GM13976 (cell line): ENCODE measurements around the gene SCYL2.
"Not testable (repeated sequence)": the region's sequence is repeated elsewhere in the genome, so short reads cannot be mapped to it uniquely, and the experiment has no call there.

Experiments
- DNase-seq: peaks from one replicate; pipeline ENCODE4 v3.0.0; 2012; ENCODE audit warnings: low spot score
- CTCF ChIP-seq: IDR thresholded peaks from 2 replicates; pipeline ENCODE4 v1.5.1; 2012; ENCODE audit warnings: borderline replicate concordance, mild to moderate bottlenecking; ENCODE audit not compliant: insufficient read depth; ENCODE audit errors: extremely low read depth, missing control alignments, control extremely low read depth
- in situ Hi-C: fragments of 300-500 bp; cut with MboI; formaldehyde crosslinking; loops from one replicate; pipeline ENCODE4 v1.12.0; 2022; ENCODE audit warnings: low sequenced_read_pairs, mixed read lengths, inconsistent platforms; ENCODE audit not compliant: unreplicated experiment

Gene SCYL2

DNA sequence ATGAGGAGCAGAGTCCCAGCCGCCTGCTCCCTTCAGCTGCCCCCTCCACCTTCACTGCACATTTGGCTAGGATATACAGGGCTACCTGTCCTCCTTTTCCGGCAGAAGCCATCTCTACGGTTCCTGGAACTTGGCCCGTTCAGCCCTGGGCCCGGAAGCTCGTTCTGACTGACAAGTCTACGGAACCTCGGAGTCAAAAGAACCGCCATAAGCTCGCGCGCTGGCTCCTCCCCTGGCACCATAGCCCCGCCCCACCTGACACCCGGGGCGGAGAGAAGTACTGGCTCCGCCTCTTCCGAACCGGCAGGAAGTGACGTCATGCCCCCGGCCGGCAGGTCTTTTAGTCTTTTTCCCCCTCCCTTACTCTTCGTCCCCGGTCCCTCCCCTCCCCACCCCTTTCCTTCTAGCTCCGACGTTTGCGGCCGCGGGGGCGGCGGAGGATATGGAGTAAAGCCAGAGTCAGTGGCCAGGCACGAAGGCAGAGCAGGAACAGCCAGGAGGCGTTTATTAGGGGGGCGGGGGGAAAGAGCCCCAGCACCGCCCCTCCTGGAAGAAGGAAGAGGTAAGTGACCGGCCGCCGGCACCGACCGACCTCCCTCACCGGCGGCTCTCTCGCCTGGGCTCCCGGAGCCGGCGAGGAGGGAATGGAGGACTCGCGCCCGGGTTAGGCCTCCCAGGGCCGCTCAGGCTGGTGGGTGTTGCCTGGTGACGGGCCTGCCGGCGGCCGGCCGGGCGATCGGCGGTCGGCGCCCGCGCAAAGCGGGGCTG, at the start of gene SCYL2, which contains the start of gene DEPDC4:
SCYL2 (plus strand) TSS at position 343 of the 768 bp plus-strand sequence. CDS start 15,794 bp downstream, outside the sequence.
DEPDC4 (minus strand) TSS at position 245 of the 768 bp plus-strand sequence; CDS start at position 242, 3 bp downstream.
- DNase-seq: peak; percentile 93
- no peak for TF ChIP-seq CTCF
- in situ Hi-C loops: no loop called here

- no peak for TF ChIP-seq CTCF
- DNase-seq: no peak
- in situ Hi-C loops: no loop called here
Measured at GRCh38 chr12:100219328-100220109, 47.5 kb upstream of the SCYL2 start.

DNA sequence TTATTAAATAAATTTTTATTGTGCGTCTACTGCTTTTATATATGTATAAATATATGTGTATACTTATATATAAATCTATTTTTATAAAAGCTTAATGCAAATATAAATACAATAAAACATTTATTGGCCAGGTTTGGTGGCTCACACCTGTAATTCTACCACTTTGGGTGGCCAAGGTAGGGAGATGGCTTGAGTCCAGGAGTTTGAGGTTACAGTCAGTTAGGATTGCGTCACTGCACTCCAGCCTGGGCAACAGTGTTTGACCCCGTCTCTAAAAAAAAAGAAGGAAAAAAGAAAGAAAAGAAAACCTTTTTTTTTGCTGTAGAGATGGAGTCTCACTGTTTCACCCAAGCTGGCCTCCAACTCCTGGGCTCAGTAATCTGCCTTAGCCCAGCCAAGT, 45.5 kb upstream of the SCYL2 start:
- in situ Hi-C loops: no loop called here
- no peak for TF ChIP-seq CTCF
- DNase-seq: no peak

DNA sequence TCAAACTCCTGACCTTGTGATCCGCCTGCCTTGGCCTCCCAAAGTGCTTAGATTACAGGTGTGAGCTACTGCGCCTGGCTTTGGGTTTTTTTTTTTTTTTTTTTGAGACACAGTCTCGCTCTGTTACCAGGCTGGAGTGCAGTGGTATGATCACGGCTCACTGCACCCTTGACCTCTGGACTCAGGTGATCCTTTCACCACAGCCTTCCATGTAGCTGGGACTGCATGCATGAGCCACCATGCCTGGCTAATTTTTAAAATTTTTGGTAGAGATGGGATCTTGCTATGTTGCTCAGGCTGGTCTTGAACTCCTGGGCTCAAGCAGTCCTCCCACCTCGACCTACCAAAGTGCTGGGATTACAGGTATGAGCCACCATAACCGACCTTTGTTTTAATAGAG, 44.8 kb upstream of the SCYL2 start:
- DNase-seq, in situ Hi-C loops: not testable (repeated sequence)

DNA sequence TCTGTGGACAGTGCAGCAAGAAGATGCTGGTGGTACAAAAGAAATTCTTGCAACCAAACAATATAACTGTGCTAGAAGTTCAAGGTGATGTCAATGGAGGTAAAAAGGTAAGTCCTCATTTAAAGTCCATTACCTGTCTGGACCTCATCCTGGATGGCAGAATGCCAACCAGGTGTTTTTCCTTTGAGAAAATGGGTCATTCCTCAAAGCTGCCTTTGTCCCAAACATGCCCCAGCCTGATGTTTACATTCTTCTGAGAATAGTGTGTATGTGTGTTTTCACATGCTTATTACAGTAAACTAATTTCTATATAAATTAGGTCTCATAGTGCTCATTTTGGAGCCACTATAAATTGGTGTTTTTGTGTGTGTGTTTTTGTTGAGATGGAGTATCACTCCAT, 41.5 kb upstream of the SCYL2 start:
- no peak for DNase-seq
- no peak for TF ChIP-seq CTCF
- in situ Hi-C loops: loop anchor here (25.0 kb wide), 1 partner anchor 337 kb away; the partner anchor contains the start of gene GAS2L3

GRCh38 chr12:100229036-100229635, 37.8 kb upstream of the SCYL2 start:
- in situ Hi-C loops: loop anchor here (25.0 kb wide), 1 partner anchor 333 kb away; the partner anchor contains the start of gene GAS2L3
- DNase-seq: no peak
- no peak for TF ChIP-seq CTCF
